Astrocyte (in vitro differentiated cells and primary cell): Measurements from ENCODE around the gene ARSA.

Experiments used
- EZH2 ChIP-seq: IDR thresholded peaks from 2 replicates; pipeline ENCODE4 v1.6.1; 2012; ENCODE audit warnings: mild to moderate bottlenecking, low read length, inconsistent platforms; ENCODE audit not compliant: insufficient read depth
- TF ChIP-seq, protein P1 (sequence below): IDR thresholded peaks from 2 replicates; pipeline ENCODE4 v1.5.1; 2011; ENCODE audit warnings: low read depth, mild to moderate bottlenecking, inconsistent platforms, low read length, moderate library complexity; ENCODE audit not compliant: insufficient read depth

DNA sequence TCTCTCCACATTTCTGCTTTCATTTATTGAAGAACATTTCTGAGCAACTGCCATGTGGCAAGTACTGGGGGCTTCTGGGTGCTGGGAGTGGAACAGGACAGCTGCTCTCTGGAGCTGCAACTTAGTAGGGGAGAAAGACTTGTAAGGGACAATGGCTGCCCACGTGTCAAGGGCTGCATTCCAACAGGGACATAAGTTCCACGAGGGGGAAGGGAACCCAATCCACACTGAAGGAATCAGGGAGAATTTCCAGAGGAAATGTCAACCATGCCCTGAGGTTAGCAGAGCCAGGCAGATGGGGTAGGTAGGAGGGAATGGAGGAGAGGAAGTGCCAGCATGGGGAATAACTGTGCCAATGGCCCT is 25.6 kb downstream of the ARSA start:
- TF ChIP-seq, protein P1, sequence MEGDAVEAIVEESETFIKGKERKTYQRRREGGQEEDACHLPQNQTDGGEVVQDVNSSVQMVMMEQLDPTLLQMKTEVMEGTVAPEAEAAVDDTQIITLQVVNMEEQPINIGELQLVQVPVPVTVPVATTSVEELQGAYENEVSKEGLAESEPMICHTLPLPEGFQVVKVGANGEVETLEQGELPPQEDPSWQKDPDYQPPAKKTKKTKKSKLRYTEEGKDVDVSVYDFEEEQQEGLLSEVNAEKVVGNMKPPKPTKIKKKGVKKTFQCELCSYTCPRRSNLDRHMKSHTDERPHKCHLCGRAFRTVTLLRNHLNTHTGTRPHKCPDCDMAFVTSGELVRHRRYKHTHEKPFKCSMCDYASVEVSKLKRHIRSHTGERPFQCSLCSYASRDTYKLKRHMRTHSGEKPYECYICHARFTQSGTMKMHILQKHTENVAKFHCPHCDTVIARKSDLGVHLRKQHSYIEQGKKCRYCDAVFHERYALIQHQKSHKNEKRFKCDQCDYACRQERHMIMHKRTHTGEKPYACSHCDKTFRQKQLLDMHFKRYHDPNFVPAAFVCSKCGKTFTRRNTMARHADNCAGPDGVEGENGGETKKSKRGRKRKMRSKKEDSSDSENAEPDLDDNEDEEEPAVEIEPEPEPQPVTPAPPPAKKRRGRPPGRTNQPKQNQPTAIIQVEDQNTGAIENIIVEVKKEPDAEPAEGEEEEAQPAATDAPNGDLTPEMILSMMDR: no peak
- no peak for TF ChIP-seq EZH2
